HL-60 (cell line): ENCODE data around the gene AKT3.

Experiments
- CTCF ChIP-seq: IDR thresholded peaks from one replicate; pipeline ENCODE4 v1.5.1; 2011; ENCODE audit warnings: low read length, control low read depth, inconsistent platforms; ENCODE audit not compliant: insufficient read depth
- GABPA ChIP-seq: IDR thresholded peaks from 2 replicates; pipeline ENCODE4 v1.6.1; 2012; ENCODE audit warnings: low read depth
- POLR2AphosphoS5 ChIP-seq: IDR thresholded peaks from 2 replicates; pipeline ENCODE4 v1.6.1; 2012; ENCODE audit warnings: low read depth
- TF ChIP-seq, protein P1 (sequence below): IDR thresholded peaks from 2 replicates; pipeline ENCODE4 v1.6.1; 2012; ENCODE audit warnings: low read depth; ENCODE audit not compliant: insufficient replicate concordance

GRCh38 chr1:243701872-243702271 lies 148.2 kb downstream of the AKT3 start:
- TF ChIP-seq CTCF (no peak), POLR2AphosphoS5 (no peak), GABPA (no peak)
- TF ChIP-seq, protein P1, sequence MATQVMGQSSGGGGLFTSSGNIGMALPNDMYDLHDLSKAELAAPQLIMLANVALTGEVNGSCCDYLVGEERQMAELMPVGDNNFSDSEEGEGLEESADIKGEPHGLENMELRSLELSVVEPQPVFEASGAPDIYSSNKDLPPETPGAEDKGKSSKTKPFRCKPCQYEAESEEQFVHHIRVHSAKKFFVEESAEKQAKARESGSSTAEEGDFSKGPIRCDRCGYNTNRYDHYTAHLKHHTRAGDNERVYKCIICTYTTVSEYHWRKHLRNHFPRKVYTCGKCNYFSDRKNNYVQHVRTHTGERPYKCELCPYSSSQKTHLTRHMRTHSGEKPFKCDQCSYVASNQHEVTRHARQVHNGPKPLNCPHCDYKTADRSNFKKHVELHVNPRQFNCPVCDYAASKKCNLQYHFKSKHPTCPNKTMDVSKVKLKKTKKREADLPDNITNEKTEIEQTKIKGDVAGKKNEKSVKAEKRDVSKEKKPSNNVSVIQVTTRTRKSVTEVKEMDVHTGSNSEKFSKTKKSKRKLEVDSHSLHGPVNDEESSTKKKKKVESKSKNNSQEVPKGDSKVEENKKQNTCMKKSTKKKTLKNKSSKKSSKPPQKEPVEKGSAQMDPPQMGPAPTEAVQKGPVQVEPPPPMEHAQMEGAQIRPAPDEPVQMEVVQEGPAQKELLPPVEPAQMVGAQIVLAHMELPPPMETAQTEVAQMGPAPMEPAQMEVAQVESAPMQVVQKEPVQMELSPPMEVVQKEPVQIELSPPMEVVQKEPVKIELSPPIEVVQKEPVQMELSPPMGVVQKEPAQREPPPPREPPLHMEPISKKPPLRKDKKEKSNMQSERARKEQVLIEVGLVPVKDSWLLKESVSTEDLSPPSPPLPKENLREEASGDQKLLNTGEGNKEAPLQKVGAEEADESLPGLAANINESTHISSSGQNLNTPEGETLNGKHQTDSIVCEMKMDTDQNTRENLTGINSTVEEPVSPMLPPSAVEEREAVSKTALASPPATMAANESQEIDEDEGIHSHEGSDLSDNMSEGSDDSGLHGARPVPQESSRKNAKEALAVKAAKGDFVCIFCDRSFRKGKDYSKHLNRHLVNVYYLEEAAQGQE, result no peak
